PFSK-1 (cell line): ENCODE data around the gene TFAM.

Experiments
- REST ChIP-seq, 2 experiments: IDR thresholded peaks; 2 replicates each; pipeline versions ENCODE4 v1.6.1 to v1.8.0; 2011 to 2012; ENCODE audit warnings: low read depth in 2 of 2, low read length in 2 of 2, control low read depth in 1 of 2, inconsistent platforms in 1 of 2, mild to moderate bottlenecking in 1 of 2, moderate library complexity in 1 of 2; ENCODE audit not compliant: insufficient read depth in 1 of 2
- SIN3A ChIP-seq: IDR thresholded peaks from 2 replicates; pipeline ENCODE4 v1.6.1; 2012; ENCODE audit warnings: mild to moderate bottlenecking, low read length, moderate library complexity, borderline replicate concordance; ENCODE audit not compliant: insufficient read depth
- TAF1 ChIP-seq: IDR thresholded peaks from 2 replicates; pipeline ENCODE4 v1.6.1; 2012; ENCODE audit warnings: low read length, control low read depth, borderline replicate concordance; ENCODE audit not compliant: insufficient read depth

- no peak for TF ChIP-seq REST (IDR thresholded peaks at IDR 0.05; ENCODE audit: insufficient read depth in 1 of 2, low read depth in 2 of 2, low read length in 2 of 2)
- no peak for TF ChIP-seq SIN3A
- no peak for TF ChIP-seq TAF1
These were observed 35.2 kb upstream of the TFAM start for GRCh38 chr10:58350023-58350422.
